ENCODE data around the gene HS6ST3.

Gene HS6ST3

GRCh38 chr13:96575423-96576320 is 485.8 kb downstream of the HS6ST3 start:
- H3K4me1 ChIP-seq (ENCODE audit: insufficient read depth, low read length, severe bottlenecking): no peaks in the 10 kb centered on the region
- no peak overlapping the region for H2AFZ ChIP-seq (ENCODE audit: low read length)
- no peaks in the 10 kb centered on the region for H4K20me1 ChIP-seq (ENCODE audit: insufficient read depth, low read length)
- H3K9me3 ChIP-seq (ENCODE audit: low read length): no peaks in the 10 kb centered on the region
- H3F3A ChIP-seq (ENCODE audit: insufficient read depth, low read length): no peaks in the 10 kb centered on the region
- H3K36me3 ChIP-seq (ENCODE audit: insufficient read depth, low read length): no peaks in the 10 kb centered on the region
- TF ChIP-seq CTCF (IDR thresholded peaks at IDR 0.05; ENCODE audit: low read length): no peak
- TF ChIP-seq EZH2 (IDR thresholded peaks at IDR 0.05; ENCODE audit: borderline replicate concordance, low read length): no peak
- H3K4me3 ChIP-seq (ENCODE audit: low read depth, low read length, poor library complexity, severe bottlenecking): no peak overlapping the region
- no peaks in the 10 kb centered on the region for H3K79me2 ChIP-seq (ENCODE audit: insufficient read depth, low read length)
- H3K27ac ChIP-seq (ENCODE audit: low read depth, low read length, poor library complexity, severe bottlenecking): no peak overlapping the region
- no peak overlapping the region for H3K9ac ChIP-seq (ENCODE audit: low read length)
- H3K4me2 ChIP-seq (ENCODE audit: low read length): no peak overlapping the region
- H3K27me3 ChIP-seq (ENCODE audit: insufficient read depth, low read length): no peaks in the 10 kb centered on the region
- H3K9me2 ChIP-seq (ENCODE audit: low read depth, low read length): no peaks in the 10 kb centered on the region

DNA sequence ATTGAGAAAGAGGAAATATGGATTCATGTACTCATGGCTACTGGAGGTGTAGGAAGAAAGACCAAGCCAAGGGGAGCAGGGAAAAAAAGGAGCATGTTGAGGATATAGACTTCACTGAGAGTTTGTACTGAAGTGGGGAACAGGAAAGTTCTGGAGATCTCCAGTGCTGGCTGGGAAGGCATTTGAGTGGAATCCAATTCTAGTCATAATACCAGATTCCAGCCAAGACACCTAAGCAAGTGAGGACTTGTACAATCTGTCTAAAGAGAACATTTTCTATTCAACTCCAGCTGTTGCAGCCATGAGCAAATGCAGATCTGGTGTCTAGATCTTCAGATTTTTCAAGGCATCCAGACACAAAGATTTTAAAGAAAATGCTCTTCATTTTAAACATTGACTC is 491.8 kb downstream of the HS6ST3 start:
- Histone ChIP-seq H3K9me3 (ENCODE audit: low read length) (no peaks in the 10 kb centered on the region), H3K27me3 (ENCODE audit: insufficient read depth, low read length) (no peaks in the 10 kb centered on the region), H3K4me1 (ENCODE audit: insufficient read depth, low read length, severe bottlenecking) (no peaks in the 10 kb centered on the region), H3K36me3 (ENCODE audit: insufficient read depth, low read length) (no peaks in the 10 kb centered on the region), H2AFZ (ENCODE audit: low read length) (no peak overlapping the region), H4K20me1 (ENCODE audit: insufficient read depth, low read length) (no peaks in the 10 kb centered on the region), H3K9me2 (ENCODE audit: low read depth, low read length) (no peaks in the 10 kb centered on the region), H3K27ac (ENCODE audit: low read depth, low read length, poor library complexity, severe bottlenecking) (no peak overlapping the region), H3K79me2 (ENCODE audit: insufficient read depth, low read length) (no peaks in the 10 kb centered on the region), H3K9ac (ENCODE audit: low read length) (no peak overlapping the region), H3K4me3 (ENCODE audit: low read depth, low read length, poor library complexity, severe bottlenecking) (no peak overlapping the region), H3K4me2 (ENCODE audit: low read length) (no peak overlapping the region), H3F3A (ENCODE audit: insufficient read depth, low read length) (no peaks in the 10 kb centered on the region)
- TF ChIP-seq CTCF (IDR thresholded peaks at IDR 0.05; ENCODE audit: low read length) (no peak), EZH2 (IDR thresholded peaks at IDR 0.05; ENCODE audit: borderline replicate concordance, low read length) (no peak)

GRCh38 chr13:96615252-96615651 is 525.3 kb downstream of the HS6ST3 start:
- no peak overlapping the region for H3K4me2 ChIP-seq (ENCODE audit: low read length)
- no peaks in the 10 kb centered on the region for H3F3A ChIP-seq (ENCODE audit: insufficient read depth, low read length)
- TF ChIP-seq EZH2 (IDR thresholded peaks at IDR 0.05; ENCODE audit: borderline replicate concordance, low read length) (no peak), CTCF (IDR thresholded peaks at IDR 0.05; ENCODE audit: low read length) (no peak)
- H3K9me2 ChIP-seq (ENCODE audit: low read depth, low read length): no peaks in the 10 kb centered on the region
- no peaks in the 10 kb centered on the region for H3K27me3 ChIP-seq (ENCODE audit: insufficient read depth, low read length)
- H3K36me3 ChIP-seq (ENCODE audit: insufficient read depth, low read length): no peaks in the 10 kb centered on the region
- no peak overlapping the region for H3K9ac ChIP-seq (ENCODE audit: low read length)
- H2AFZ ChIP-seq (ENCODE audit: low read length): no peak overlapping the region
- H4K20me1 ChIP-seq (ENCODE audit: insufficient read depth, low read length): no peaks in the 10 kb centered on the region
- H3K79me2 ChIP-seq (ENCODE audit: insufficient read depth, low read length): no peaks in the 10 kb centered on the region
- H3K27ac ChIP-seq (ENCODE audit: low read depth, low read length, poor library complexity, severe bottlenecking): no peak overlapping the region
- no peaks in the 10 kb centered on the region for H3K4me1 ChIP-seq (ENCODE audit: insufficient read depth, low read length, severe bottlenecking)
- H3K4me3 ChIP-seq (ENCODE audit: low read depth, low read length, poor library complexity, severe bottlenecking): no peak overlapping the region
- H3K9me3 ChIP-seq (ENCODE audit: low read length): no peaks in the 10 kb centered on the region

All from OCI-LY1 (cell line).